Fibroblast of skin of right biceps (primary cell): ENCODE measurements around the gene PNLIPRP2.

Source experiments
- DNase-seq: peaks from one replicate; pipeline ENCODE4 v3.0.0-alpha.2; 2013

The PNLIPRP2 gene

DNA sequence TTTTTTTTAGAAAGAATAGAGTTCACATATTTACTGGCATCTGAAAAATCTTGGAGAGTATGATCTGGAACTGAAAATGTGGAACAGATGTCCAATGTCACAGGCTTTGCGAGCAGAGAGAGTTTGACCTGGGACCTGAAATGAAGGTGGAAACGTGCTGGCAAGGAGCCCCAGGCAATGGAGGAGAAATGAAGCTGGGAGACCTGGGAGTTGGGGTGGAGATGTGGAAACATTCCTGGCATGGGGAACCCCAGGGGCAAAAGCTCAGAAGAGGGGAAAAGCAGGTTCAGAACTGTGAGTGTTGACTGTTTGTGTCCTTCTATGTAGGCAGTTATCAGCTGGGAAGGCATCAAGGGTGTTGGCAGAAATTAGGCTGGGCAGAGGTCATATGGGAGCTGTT is 7.3 kb upstream of the PNLIPRP2 start:
- no peak for DNase-seq

DNA sequence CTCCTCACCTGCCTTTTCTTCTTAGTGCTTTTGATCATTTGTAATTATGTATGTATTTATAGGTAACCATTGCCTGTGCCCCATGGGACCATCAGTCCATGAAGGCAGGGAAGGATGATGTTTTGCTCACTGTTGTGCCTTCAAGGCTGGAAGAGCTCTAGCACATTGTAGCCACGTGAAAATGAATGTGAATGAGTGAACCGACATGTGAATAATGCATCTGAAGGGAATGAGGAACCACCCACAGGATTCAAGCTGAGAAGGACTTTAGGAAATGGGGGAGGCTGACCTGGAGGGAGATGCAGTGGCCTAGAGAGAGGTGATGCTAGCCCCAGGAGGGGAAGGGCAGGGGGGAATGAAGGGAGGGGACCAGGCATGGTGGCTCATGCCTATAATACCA is 6.0 kb upstream of the PNLIPRP2 start:
- no peak for DNase-seq

- no peak for DNase-seq
These were observed 5.5 kb upstream of the PNLIPRP2 start for GRCh38 chr10:116615199-116615776.

- DNase-seq: no peak
These were observed 723 bp downstream of the PNLIPRP2 start for GRCh38 chr10:116621476-116621875.

DNA sequence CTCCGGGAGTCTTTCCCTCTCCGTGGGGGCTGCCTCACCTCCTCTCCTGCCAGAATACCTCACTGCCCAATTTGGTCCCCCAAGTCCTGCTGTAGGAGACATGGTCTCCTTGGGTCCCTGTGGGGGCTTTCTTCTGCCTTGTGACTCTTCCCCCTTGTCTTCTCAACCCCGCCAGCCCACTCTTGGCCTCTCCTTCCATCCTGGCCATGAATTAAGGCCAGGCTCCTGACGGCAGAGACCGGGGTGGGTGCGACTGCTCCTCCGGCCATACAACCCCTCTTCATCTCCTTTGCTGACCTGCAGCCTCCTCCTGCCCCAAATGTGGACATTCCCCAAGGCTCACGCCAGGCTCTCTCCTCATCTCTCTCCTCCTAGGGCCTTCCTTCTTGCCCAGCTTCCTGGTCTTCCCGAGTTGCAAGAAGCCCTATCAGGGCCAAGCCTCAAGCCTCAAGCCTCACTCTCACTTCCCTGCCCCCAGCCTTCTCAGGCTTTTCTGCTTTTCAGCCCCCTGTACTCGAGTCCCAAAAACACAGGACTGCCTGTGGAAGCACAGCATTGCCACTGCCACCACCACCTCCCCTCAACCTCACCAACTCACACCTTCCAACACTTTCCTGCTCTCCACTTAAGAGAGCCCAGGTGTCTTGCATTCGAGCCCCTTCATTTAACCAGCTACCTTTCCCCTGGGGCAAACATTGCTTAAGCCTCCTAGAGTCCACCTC is 1.3 kb downstream of the PNLIPRP2 start:
- no peak for DNase-seq

- no peak for DNase-seq
These were observed 5.1 kb downstream of the PNLIPRP2 start for GRCh38 chr10:116625845-116626244.

DNA sequence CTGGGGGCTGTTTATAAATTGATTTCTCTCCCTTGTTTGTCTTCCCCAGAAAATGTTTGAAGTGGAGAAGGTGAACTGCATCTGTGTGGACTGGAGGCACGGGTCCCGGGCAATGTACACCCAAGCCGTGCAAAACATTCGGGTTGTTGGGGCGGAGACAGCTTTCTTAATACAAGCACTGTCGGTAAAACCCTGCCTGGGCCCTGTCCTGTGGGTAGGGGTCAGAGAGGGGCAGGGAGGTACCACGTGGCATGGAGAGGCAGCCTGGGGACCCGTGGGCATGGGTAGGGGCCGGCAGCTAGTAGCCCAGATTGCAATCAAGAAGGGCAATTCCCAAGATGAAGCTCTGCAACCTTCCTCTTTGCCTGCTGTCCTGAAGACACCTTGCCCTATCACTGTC is 6.1 kb downstream of the PNLIPRP2 start:
- DNase-seq: no peak

DNA sequence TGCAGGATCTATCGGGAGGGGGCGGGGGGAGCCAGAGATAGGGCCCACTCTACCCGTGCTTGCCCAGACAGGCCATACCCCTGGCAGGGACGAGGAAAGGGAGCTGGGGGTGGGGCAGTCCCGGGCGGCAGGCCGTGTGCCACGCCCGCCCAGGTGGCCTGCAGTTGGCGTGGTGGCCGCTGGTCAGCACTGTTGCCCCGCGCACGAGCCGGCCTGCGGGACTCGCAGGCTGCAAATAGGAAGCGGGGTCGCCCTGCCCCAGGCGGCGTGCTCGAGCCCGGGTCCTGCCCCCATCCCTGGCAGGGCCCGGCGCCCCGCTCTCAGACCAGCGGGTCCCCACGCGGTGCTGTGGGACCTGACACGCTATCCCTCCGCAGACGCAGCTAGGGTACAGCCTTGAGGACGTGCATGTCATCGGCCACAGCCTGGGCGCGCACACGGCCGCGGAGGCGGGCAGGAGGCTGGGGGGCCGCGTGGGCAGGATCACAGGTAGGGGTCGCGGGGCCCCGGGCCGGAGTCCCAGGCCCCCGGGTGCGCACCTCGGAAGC is 6.7 kb downstream of the PNLIPRP2 start:
- DNase-seq: no peak

DNA sequence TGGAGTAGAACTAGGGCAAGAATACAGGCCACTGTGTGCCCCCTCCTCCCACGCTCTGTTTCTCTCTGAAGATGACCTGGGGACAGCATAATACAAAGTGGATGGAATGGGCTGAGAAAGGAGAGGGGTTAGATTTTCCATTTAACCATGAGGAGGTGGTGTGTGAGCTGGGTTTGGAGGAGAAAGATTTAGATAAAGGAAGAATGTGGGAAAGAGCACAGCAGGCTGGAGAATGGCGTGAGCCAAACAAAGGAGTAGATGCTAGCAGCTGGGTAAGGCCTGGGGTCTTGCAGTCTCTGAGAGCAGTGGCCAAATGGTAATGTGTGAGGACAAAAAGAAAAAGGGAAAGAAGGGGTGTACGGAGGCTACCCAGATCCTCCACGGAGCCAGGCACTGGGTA is 8.6 kb downstream of the PNLIPRP2 start:
- no peak for DNase-seq

- DNase-seq: no peak
These were observed 9.3 kb downstream of the PNLIPRP2 start for GRCh38 chr10:116630020-116630419.

GRCh38 chr10:116631871-116632295 is 11.1 kb downstream of the PNLIPRP2 start:
- no peak for DNase-seq

GRCh38 chr10:116632596-116633215 is 12.0 kb downstream of the PNLIPRP2 start:
- DNase-seq: no peak

- no peak for DNase-seq
These were observed 12.5 kb downstream of the PNLIPRP2 start for GRCh38 chr10:116633216-116633600.

DNA sequence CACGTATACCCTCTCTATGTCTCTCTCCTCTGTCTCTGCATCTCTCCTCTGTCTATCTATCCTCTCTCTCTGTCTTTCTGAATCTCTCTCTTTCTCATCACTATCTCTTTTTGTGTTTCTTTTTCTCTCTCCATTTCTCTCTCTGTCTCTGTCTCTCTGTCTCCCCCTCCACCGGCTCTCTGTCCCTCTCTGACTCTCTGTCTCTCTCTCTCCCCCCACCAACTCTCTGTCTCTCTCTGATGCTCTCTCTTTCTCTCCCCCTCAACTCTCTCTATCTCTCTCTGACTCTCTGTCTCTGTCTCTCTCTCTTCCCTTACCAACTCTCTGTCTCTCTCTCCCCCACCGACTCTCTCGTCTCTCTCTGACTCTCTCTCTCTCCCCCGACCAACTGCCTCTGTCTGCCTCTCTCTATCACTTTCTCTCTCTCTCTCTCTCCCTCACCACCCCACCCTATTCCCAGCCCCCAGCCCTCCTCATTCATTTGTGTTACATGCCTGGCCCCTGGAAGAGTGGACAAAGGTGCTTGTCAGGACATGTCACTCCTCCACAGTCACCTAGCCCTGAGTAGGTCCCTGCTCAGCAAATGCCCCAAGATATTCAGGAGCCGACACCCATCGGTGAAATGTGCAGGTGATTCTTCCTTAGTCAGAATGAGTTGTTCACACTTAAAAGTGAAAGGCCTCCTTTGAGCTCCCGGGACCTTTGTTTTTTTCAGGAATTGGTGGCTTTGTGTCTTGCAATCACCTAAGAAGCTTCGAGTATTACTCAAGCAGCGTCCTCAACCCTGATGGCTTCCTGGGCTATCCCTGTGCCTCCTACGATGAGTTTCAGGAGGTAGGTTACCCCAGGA is 13.6 kb downstream of the PNLIPRP2 start:
- no peak for DNase-seq

- no peak for DNase-seq
These were observed 15.6 kb downstream of the PNLIPRP2 start for GRCh38 chr10:116636385-116636784.

DNA sequence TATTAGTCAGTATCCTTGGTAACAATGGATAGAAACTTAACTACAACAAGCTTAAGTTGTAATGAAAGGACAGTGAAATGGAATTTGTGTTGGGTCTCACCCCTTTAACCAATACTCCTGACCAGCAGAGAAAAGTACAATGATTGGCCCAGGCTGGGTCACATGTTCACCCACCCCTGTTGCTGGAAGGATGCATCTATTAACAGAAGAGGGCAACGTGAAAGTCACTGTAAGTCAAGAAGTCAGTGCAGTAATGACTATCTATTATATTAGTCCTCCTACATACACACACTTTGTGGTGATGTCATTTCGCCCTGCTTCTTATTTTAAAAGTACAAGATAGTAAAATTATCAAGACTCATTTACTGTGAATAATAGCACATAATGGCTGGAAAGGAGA is 16.2 kb downstream of the PNLIPRP2 start:
- DNase-seq: no peak

GRCh38 chr10:116637830-116638229 is 17.1 kb downstream of the PNLIPRP2 start:
- DNase-seq: no peak

GRCh38 chr10:116646502-116646901 is 25.7 kb downstream of the PNLIPRP2 start:
- no peak for DNase-seq

GRCh38 chr10:116648903-116649302 is 28.1 kb downstream of the PNLIPRP2 start:
- no peak for DNase-seq

- no peak for DNase-seq
These were observed 33.1 kb downstream of the PNLIPRP2 start for GRCh38 chr10:116653885-116654284.

DNA sequence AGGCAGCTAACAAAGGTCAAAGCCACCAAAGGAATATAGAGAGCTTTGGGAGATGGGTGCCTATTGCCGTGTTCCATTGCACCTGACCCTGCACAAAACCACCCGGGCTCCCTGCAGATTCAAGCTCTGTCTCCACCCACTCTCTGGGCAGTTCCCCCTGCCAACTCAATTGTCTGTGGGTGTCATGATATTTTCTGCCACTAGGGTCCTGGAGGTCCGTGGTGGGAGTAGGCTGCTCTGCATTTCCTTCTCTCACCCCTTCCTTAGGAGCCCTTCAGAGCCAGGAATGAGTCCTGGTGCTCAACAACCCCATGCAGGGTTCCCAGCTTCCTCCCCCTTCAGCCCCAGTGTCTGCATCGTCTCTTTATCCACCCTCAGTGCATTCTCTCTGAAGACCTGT is 34.1 kb downstream of the PNLIPRP2 start:
- DNase-seq: no peak

GRCh38 chr10:116655568-116655967 is 34.8 kb downstream of the PNLIPRP2 start:
- DNase-seq: no peak

- DNase-seq: no peak
These were observed 35.3 kb downstream of the PNLIPRP2 start for GRCh38 chr10:116656044-116656443.
